ENCODE data around the gene HDAC9. TPM values are rescaled to one million over a fixed set of nuclear protein-coding genes. Genes with fewer than 3 reads are reported as not detected.

The HDAC9 gene
- total RNA-seq = 1.3 TPM in 1 of 2 replicates, not detected in the other

GRCh38 chr7:18495412-18496340 is at the start of gene HDAC9:
Gene HDAC9 (plus strand): TSS chr7:18495749. CDS start chr7:18496303, 554 bp downstream.

Measured in epithelial cell of alveolus of lung (primary cell).